Immature natural killer cell (primary cell): Measurements from ENCODE around the gene FBRSL1. TPM values are rescaled to one million over a fixed set of nuclear protein-coding genes. Genes with fewer than 3 reads are reported as not detected.

Source experiments
- DNase-seq, 3 donors: peaks; one replicate each; pipeline ENCODE4 v3.0.0; 2022; ENCODE audit warnings: mixed read lengths in 1 of 3
- H3K27ac Mint-ChIP-seq, 6 donors: one replicate each; pipeline ENCODE4 v1.8.0; 2020; ENCODE audit warnings: mixed read lengths in 6 of 6, mild to moderate bottlenecking in 5 of 6, inconsistent platforms in 4 of 6, moderate library complexity in 3 of 6
- H3K27me3 Mint-ChIP-seq, 3 donors: one replicate each; pipeline ENCODE4 v1.8.0; 2020 to 2021; ENCODE audit warnings: low read depth in 3 of 3, mild to moderate bottlenecking in 3 of 3, mixed read lengths in 3 of 3, moderate library complexity in 3 of 3, inconsistent platforms in 1 of 3
- H3K36me3 Mint-ChIP-seq, 3 donors: one replicate each; pipeline ENCODE4 v1.8.0; 2020; ENCODE audit warnings: mixed read lengths in 3 of 3, inconsistent platforms in 2 of 3, mild to moderate bottlenecking in 2 of 3
- H3K4me1 Mint-ChIP-seq, 2 donors: one replicate each; pipeline ENCODE4 v1.8.0; 2020; ENCODE audit warnings: inconsistent platforms in 2 of 2, mild to moderate bottlenecking in 2 of 2, mixed read lengths in 2 of 2, moderate library complexity in 1 of 2
- H3K4me3 Mint-ChIP-seq, 5 donors: one replicate each; pipeline ENCODE4 v1.8.0; 2020; ENCODE audit warnings: mild to moderate bottlenecking in 5 of 5, mixed read lengths in 5 of 5, inconsistent platforms in 3 of 5, moderate library complexity in 3 of 5
- H3K9me3 Mint-ChIP-seq, 6 donors: one replicate each; pipeline ENCODE4 v1.8.0; 2020; ENCODE audit warnings: mild to moderate bottlenecking in 6 of 6, mixed read lengths in 6 of 6, inconsistent platforms in 4 of 6, moderate library complexity in 3 of 6
- polyA plus RNA-seq, 3 donors: library from polyadenylated mRNA; unstranded; fragments of 300-500 nt; fragmentation: Illumina TruSeq; gene quantifications; one replicate each; pipeline ENCODE4 v1.2.3, GENCODE V29; 2021

Gene FBRSL1
- polyA plus RNA-seq, 3 donors from 2014 or later, result 0.54 to 0.63 TPM; not detected in 1

- Mint-ChIP-seq H3K36me3 (no peaks in the 10 kb centered on the region), H3K4me1 (peaks cover 16 to 30% of the 10 kb centered on the region in 2 donors), H3K27ac (peak overlapping the region in 2 of 6 donors; percentile 40 to 65), H3K27me3 (peaks cover 20 to 39% (median 20%) of the 10 kb centered on the region in 3 donors), H3K4me3 (no peak overlapping the region), H3K9me3 (peaks cover 0 to 3% (median 0%) of the 10 kb centered on the region in 6 donors)
- no peak for DNase-seq
Observed at GRCh38 chr12:132478845-132479244, 11.1 kb upstream of the FBRSL1 start.

DNA sequence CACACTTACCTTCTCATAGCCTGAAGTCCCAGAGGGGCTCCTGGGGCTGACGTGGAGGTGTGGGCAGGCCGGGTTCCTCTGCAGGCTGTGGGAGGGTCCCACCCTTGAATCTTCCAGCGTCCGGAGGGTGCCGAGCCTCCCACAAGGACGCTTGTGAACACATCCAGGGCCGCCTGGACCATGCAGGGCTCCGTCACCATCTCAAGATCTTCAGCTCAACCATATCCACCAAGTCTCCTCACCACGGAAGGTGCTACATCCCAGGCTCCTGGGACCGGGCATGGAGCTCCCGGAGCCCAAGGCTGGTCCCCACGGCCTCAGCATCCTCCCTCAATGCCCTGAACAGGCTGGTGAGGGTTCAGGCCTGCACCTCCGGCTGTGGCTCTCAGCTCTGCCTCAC is 10.7 kb upstream of the FBRSL1 start:
- DNase-seq, result no peak
- no peak overlapping the region for H3K4me3 Mint-ChIP-seq
- H3K27ac Mint-ChIP-seq, result peak overlapping the region in 3 of 6 donors; percentile 14 to 65 (median 40)
- peaks cover 16 to 30% of the 10 kb centered on the region in 2 donors for H3K4me1 Mint-ChIP-seq
- peaks cover 0 to 3% (median 0%) of the 10 kb centered on the region in 6 donors for H3K9me3 Mint-ChIP-seq
- H3K27me3 Mint-ChIP-seq, result peaks cover 20 to 37% (median 20%) of the 10 kb centered on the region in 3 donors
- no peaks in the 10 kb centered on the region for H3K36me3 Mint-ChIP-seq

DNA sequence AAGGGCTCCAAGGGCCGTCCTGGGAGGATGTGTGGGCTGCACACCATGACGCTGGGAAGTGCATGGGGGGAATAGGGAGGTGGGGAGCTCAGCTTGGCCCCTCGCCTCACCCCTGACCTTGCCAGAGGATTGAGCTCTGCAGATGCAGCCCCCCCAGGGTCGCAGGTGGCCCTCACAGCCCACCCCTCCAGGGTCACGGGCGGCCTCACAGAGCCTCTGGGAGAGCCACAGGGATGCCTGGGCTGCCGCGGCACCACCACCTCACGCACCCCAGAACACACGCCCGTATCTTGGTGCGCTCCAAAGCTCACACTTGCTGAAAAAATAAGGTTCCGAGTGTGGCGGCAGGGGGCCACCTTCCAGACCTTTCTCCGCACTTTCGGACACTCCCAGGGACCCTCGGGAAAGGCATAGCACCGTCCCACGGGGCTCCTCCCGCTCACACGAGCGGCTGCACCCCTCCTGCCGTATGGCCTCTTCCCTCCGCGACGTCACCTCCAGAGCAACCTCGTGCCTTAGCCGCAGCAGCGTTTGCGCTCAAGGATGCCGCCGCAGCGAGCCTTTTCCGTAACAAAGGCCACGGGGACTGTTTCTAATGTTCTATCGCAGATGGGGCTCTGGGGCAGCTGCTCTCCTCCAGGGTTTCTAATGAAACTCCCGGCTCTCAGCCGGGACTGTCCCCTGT is 9.9 kb upstream of the FBRSL1 start:
- H3K4me3 Mint-ChIP-seq, result no peak overlapping the region
- H3K36me3 Mint-ChIP-seq, result no peaks in the 10 kb centered on the region
- H3K27ac Mint-ChIP-seq, result no peak overlapping the region

GRCh38 chr12:132480623-132481132 is 9.3 kb upstream of the FBRSL1 start:
- H3K4me1 Mint-ChIP-seq, result peaks cover 14 to 28% of the 10 kb centered on the region in 2 donors
- peaks cover 15 to 33% (median 16%) of the 10 kb centered on the region in 3 donors for H3K27me3 Mint-ChIP-seq
- H3K36me3 Mint-ChIP-seq, result no peaks in the 10 kb centered on the region
- no peak for DNase-seq
- no peak overlapping the region for H3K4me3 Mint-ChIP-seq
- H3K27ac Mint-ChIP-seq, result peak overlapping the region in 1 of 6 donors; percentile 61
- peaks cover 0 to 3% (median 0%) of the 10 kb centered on the region in 6 donors for H3K9me3 Mint-ChIP-seq

More for the DNA sequence above, 9.9 kb upstream of the FBRSL1 start:
- H3K9me3 Mint-ChIP-seq, result peaks cover 0 to 3% (median 0%) of the 10 kb centered on the region in 6 donors
- peaks cover 16 to 30% of the 10 kb centered on the region in 2 donors for H3K4me1 Mint-ChIP-seq
- no peak for DNase-seq
- H3K27me3 Mint-ChIP-seq, result peaks cover 20 to 36% (median 20%) of the 10 kb centered on the region in 3 donors

GRCh38 chr12:132481345-132481744 is 8.6 kb upstream of the FBRSL1 start:
- Mint-ChIP-seq H3K27ac (peak overlapping the region; percentile 39 to 85 (median 54)), H3K36me3 (no peaks in the 10 kb centered on the region), H3K4me3 (peak overlapping the region in 1 of 5 donors; percentile 3), H3K9me3 (no peaks in the 10 kb centered on the region), H3K27me3 (peaks cover 9 to 27% (median 11%) of the 10 kb centered on the region in 3 donors), H3K4me1 (peaks cover 11 to 28% of the 10 kb centered on the region in 2 donors)
- no peak for DNase-seq

GRCh38 chr12:132481771-132482745 is 7.9 kb upstream of the FBRSL1 start:
- Mint-ChIP-seq H3K4me3 (peak overlapping the region in 2 of 5 donors; percentile 3 to 15), H3K36me3 (no peaks in the 10 kb centered on the region), H3K4me1 (peaks cover 11 to 29% of the 10 kb centered on the region in 2 donors), H3K9me3 (no peaks in the 10 kb centered on the region), H3K27me3 (peaks cover 3 to 21% (median 6%) of the 10 kb centered on the region in 3 donors), H3K27ac (peak overlapping the region in 5 of 6 donors; percentile 39 to 85 (median 48))
- DNase-seq, result peak in 2 of 3 donors; percentile 40 to 53

DNA sequence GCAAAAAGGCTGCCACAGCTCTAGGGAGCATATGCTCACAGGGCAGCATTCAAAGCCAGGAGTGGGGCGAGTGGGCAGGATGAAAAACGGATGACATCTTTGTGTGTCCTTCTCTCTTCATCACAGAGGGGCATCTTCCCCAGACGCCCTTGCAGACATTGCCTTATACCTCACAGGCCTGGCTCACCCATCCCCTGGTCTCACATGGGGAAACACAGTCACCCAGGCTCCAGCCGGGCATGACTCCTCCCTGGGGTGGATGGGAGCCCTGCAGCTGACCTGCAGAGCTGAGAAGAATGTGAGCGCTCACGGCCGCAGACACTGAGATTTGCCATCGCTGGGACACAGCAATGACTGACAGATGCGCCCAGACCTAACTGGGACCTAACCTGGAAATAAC is 7.2 kb upstream of the FBRSL1 start:
- Mint-ChIP-seq H3K27me3 (peaks cover 5 to 19% (median 6%) of the 10 kb centered on the region in 3 donors), H3K9me3 (no peaks in the 10 kb centered on the region), H3K36me3 (no peaks in the 10 kb centered on the region), H3K4me1 (peaks cover 16 to 36% of the 10 kb centered on the region in 2 donors), H3K4me3 (peak overlapping the region in 1 of 5 donors; percentile 15), H3K27ac (peak overlapping the region in 1 of 6 donors; percentile 40)
- DNase-seq, result no peak

DNA sequence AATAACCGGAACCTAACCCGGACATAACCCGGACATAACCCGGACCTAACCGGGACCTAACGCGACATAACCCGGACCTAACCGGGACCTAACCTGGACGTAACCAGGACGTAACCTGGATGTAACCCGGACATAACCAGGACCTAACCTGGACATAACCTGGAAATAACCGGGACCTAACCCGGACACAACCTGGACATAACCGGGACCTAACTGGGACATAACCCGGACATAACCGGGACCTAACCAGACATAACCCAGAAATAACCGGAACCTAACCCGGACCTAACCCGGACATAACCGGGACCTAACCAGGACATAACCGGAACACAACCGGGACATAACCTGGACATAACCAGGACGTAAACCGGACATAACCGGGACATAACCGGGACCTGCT is 6.7 kb upstream of the FBRSL1 start:
- Mint-ChIP-seq H3K4me3 (no peak overlapping the region), H3K36me3 (no peaks in the 10 kb centered on the region), H3K27ac (no peak overlapping the region), H3K4me1 (peaks cover 20 to 40% of the 10 kb centered on the region in 2 donors), H3K9me3 (no peaks in the 10 kb centered on the region), H3K27me3 (peaks cover 5 to 20% (median 10%) of the 10 kb centered on the region in 3 donors)
- DNase-seq, result no peak

GRCh38 chr12:132483612-132484011 is 6.3 kb upstream of the FBRSL1 start:
- H3K27ac Mint-ChIP-seq, result no peak overlapping the region
- H3K27me3 Mint-ChIP-seq, result peaks cover 9 to 23% (median 12%) of the 10 kb centered on the region in 3 donors
- H3K36me3 Mint-ChIP-seq, result no peaks in the 10 kb centered on the region
- DNase-seq, result no peak
- no peaks in the 10 kb centered on the region for H3K9me3 Mint-ChIP-seq
- no peak overlapping the region for H3K4me3 Mint-ChIP-seq
- H3K4me1 Mint-ChIP-seq, result peaks cover 24 to 44% of the 10 kb centered on the region in 2 donors

- Mint-ChIP-seq H3K27ac (no peak overlapping the region), H3K36me3 (no peaks in the 10 kb centered on the region), H3K4me3 (no peak overlapping the region), H3K27me3 (peaks cover 13 to 24% (median 18%) of the 10 kb centered on the region in 3 donors), H3K4me1 (peaks cover 29 to 50% of the 10 kb centered on the region in 2 donors), H3K9me3 (no peaks in the 10 kb centered on the region)
- DNase-seq, result no peak
Observed at GRCh38 chr12:132484183-132484890, 5.6 kb upstream of the FBRSL1 start.

DNA sequence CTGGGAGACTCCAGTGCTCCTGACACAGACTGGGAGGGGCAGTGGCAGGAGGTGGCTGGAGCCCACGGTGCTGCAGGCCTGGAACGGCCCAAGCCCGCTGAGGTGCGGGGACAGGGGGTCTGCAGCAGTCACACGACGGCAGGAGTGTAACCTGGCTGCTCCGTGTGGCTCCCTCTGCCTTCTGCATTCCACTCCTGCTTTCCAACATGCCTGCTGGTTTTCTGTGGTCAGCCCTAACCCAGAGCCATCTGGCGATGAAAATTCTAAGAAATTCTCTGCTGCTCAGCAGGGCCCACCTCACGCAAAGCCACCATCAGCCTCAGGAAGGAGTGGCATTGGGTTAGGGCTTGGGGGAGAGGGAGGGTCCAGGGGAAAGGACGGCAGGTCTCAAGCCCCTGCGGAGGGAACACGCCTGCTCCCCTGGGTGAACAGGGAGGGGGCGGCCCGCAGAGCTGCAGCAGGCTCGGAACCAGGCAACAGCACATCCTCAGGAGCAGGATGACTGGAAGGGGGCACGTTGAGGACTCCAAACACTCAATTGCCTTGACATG is 5.0 kb upstream of the FBRSL1 start:
- no peak for DNase-seq
- Mint-ChIP-seq H3K4me3 (no peak overlapping the region), H3K27me3 (peaks cover 13 to 23% (median 16%) of the 10 kb centered on the region in 3 donors), H3K27ac (no peak overlapping the region), H3K36me3 (no peaks in the 10 kb centered on the region), H3K4me1 (peaks cover 29 to 50% of the 10 kb centered on the region in 2 donors), H3K9me3 (no peaks in the 10 kb centered on the region)

DNA sequence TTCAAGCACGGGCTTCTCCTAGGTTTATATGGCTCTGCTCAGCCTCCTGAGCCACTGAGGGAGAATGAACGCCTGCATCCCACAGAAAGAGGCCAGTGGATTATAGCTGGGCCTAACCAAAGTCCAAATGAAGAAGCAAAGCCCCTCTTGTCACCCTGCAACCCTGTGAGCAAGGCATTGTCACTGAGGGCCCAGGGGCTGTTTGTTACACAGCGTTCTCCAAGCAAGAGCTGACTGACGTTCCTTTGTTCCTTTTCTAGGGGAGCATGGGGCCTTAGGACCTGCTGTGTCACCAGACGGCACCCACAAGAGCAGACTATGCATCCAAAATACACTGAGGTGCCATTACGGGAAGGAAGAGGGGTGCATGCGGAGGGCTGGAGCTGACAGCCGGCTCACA is 4.3 kb upstream of the FBRSL1 start:
- peak overlapping the region in 2 of 5 donors; percentile 13 to 25 for H3K4me3 Mint-ChIP-seq
- H3K27ac Mint-ChIP-seq, result peak overlapping the region in 3 of 6 donors; percentile 46 to 78 (median 66)
- H3K4me1 Mint-ChIP-seq, result peaks cover 29 to 50% of the 10 kb centered on the region in 2 donors
- peaks cover 11 to 21% (median 16%) of the 10 kb centered on the region in 3 donors for H3K27me3 Mint-ChIP-seq
- H3K36me3 Mint-ChIP-seq, result no peaks in the 10 kb centered on the region
- DNase-seq, result no peak
- no peaks in the 10 kb centered on the region for H3K9me3 Mint-ChIP-seq
